Suprapubic skin (tissue), 4 donors: ENCODE results near the gene PLCB1. TPM values are rescaled to one million over a fixed set of nuclear protein-coding genes. Genes with fewer than 3 reads are reported as not detected.

ENCODE experiments used
- DNase-seq, 2 donors: peaks; one replicate each; pipeline ENCODE4 v3.0.0-alpha.2; 2019; ENCODE audit warnings: low spot score in 2 of 2
- H3K27ac ChIP-seq: fragments of 200-600 bp; sonication (generic); one replicate; pipeline ENCODE4 v1.5.1; 2019
- H3K27me3 ChIP-seq: fragments of 200-600 bp; sonication (generic); one replicate; pipeline ENCODE4 v1.5.1; 2019
- H3K36me3 ChIP-seq: fragments of 200-600 bp; sonication (generic); one replicate; pipeline ENCODE4 v1.5.1; 2019
- H3K4me1 ChIP-seq: fragments of 200-600 bp; sonication (generic); one replicate; pipeline ENCODE4 v1.5.1; 2019
- H3K4me3 ChIP-seq: fragments of 200-600 bp; sonication (generic); one replicate; pipeline ENCODE4 v1.5.1; 2019; ENCODE audit warnings: mild to moderate bottlenecking
- H3K9me3 ChIP-seq: fragments of 200-600 bp; sonication (generic); one replicate; pipeline ENCODE4 v1.5.1; 2019
- CTCF ChIP-seq, 2 donors: fragments of 200-600 bp in 1 of 2; fragments of 450-650 bp in 1 of 2; sonication (generic) in 1 of 2; IDR thresholded peaks; one replicate each; pipeline ENCODE4 v1.5.1; 2016 to 2019; ENCODE audit warnings: antibody characterized with exemption in 2 of 2, mild to moderate bottlenecking in 1 of 2, moderate library complexity in 1 of 2
- EP300 ChIP-seq: sonication (generic); formaldehyde crosslinking; IDR thresholded peaks from one replicate; pipeline ENCODE4 v1.6.1; 2017; ENCODE audit warnings: antibody characterized with exemption
- POLR2A ChIP-seq, 2 donors: fragments of 450-650 bp; IDR thresholded peaks; one replicate each; pipeline ENCODE4 v1.6.1; 2017; ENCODE audit warnings: antibody characterized with exemption in 2 of 2, mild to moderate bottlenecking in 2 of 2, moderate library complexity in 2 of 2
- POLR2AphosphoS5 ChIP-seq, 3 donors: sonication (generic); formaldehyde crosslinking; IDR thresholded peaks; one replicate each; pipeline ENCODE4 v1.6.1; 2017; ENCODE audit warnings: antibody characterized with exemption in 3 of 3
- WGBS: methylation state at CpG from one replicate; pipeline ENCODE4 v1.1.5; 2018; 5-methylcytosine and 5-hydroxymethylcytosine counted together
- total RNA-seq, 4 donors: library from RNA; depleted of rRNA; stranded (reverse); fragments of >200 nt; gene quantifications; one replicate each; pipeline ENCODE4 v1.1.0, GENCODE V29; 2016

Gene PLCB1
- total RNA-seq, 4 donors from 2014 or later = 3.9 to 15.6 (median 6.7) TPM

DNA sequence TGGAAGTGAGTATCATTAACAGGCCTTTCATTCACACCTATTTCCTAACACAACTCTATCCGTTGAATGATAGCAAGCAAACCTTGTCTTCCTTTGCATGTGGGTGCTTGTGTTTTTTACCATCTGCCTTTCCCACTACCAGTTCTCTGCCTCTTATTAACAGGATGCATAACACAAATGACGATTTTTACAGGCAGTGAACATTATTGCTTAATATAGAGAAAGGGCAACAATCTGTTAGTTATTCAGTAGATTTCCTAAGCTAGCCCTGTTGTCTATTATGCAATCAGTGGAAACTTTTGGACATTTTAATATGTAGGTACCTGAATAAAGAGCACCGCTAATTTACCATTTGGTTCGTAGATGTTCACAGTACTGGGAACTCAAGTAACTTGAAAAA is 588.0 kb downstream of the PLCB1 start:
- no peak for DNase-seq
- TF ChIP-seq POLR2AphosphoS5 (IDR thresholded peaks at IDR 0.05) = no peak
- TF ChIP-seq POLR2A (IDR thresholded peaks at IDR 0.05) = no peak
- no peak for TF ChIP-seq CTCF (IDR thresholded peaks at IDR 0.05)
- TF ChIP-seq EP300 = no peak
- Histone ChIP-seq H3K36me3 (no peaks in the 10 kb centered on the region), H3K4me3 (no peak overlapping the region), H3K4me1 (peaks cover 4% of the 10 kb centered on the region), H3K27me3 (no peaks in the 10 kb centered on the region), H3K9me3 (no peaks in the 10 kb centered on the region), H3K27ac (no peak overlapping the region)
- 41% methylated on average over 3 of the region's 4 CpGs for WGBS

DNA sequence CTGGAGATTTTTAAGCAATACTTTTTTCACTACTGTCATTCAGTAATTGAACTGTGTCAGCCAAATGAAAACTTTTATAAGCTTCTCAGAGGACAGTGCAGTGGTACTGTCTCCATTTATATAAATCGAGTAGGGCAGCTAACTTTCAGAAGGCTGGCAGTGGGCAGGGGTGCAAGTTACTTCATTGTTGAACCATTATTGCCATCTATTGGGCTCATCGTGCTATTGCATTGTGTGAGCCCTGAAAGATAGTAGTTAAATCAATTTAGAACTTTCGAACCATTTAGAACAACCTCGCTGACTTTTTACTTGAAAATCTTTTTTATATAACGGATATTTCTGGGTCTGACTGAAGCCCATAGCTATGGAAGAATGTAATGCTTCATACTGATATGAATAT is 589.0 kb downstream of the PLCB1 start:
- TF ChIP-seq POLR2AphosphoS5 (IDR thresholded peaks at IDR 0.05) (no peak), CTCF (IDR thresholded peaks at IDR 0.05) (peak; percentile 25 to 53), POLR2A (IDR thresholded peaks at IDR 0.05) (no peak), EP300 (no peak)
- peaks cover 4% of the 10 kb centered on the region for H3K4me1 ChIP-seq
- H3K27me3 ChIP-seq = no peaks in the 10 kb centered on the region
- WGBS = 23% methylated on average over 5 of the region's 5 CpGs
- no peak overlapping the region for H3K4me3 ChIP-seq
- H3K36me3 ChIP-seq = no peaks in the 10 kb centered on the region
- DNase-seq = no peak
- no peak overlapping the region for H3K27ac ChIP-seq
- no peaks in the 10 kb centered on the region for H3K9me3 ChIP-seq

DNA sequence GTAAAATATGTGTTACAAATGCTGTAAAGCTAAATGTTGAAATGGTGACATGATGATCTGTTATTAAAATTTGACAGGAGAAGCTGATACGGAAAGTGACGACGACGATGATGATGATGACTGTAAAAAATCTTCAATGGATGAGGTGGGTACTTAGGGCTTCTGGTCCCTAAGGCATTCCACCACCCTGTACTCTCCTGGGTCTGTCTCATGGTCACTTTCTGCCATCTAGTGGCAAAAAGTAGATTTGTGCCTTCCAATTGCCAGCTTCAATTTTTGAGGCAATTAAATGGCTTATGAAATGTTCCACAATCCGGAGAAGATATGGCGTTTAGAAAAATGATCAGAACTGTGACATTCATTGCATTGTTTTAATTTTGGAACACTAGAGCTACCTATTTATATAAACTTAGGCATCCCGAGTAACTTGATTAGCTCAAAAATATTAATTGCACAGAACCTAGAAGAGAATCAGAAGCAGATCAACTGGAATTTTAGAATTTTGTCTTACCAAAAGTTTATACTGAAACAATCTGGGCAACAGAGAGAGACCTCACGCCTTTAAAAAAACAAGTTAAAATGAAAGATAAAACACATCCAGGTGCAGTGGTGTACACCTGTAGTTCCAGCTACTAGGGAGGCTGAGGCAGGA is 590.3 kb downstream of the PLCB1 start:
- 26% methylated on average over 8 of the region's 8 CpGs for WGBS
- H3K27ac ChIP-seq = no peak overlapping the region
- DNase-seq = no peak
- peaks cover 4% of the 10 kb centered on the region for H3K4me1 ChIP-seq
- H3K36me3 ChIP-seq = no peaks in the 10 kb centered on the region
- H3K9me3 ChIP-seq = no peaks in the 10 kb centered on the region
- TF ChIP-seq POLR2A (IDR thresholded peaks at IDR 0.05) (no peak), CTCF (IDR thresholded peaks at IDR 0.05) (peak; percentile 41 to 46), POLR2AphosphoS5 (IDR thresholded peaks at IDR 0.05) (no peak)
- no peak overlapping the region for H3K4me3 ChIP-seq
- no peaks in the 10 kb centered on the region for H3K27me3 ChIP-seq

DNA sequence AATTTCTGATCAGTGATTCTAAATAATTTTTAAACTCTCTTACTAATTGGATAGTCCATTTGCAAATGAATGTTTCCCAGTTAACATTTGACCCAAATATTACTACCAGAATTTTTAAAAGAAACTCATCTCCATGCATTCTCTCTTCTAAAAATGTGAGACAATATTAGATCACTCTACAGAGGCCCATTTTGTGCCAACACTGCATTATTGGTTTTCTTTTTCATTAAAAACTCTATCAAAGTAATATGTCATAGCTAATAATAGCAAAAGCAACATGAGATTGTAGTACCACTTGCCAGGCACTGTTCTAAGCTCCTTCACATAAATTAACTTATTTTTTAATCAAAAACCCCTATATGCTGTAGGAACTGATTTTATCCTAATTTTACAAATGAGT is 591.2 kb downstream of the PLCB1 start:
- H3K4me1 ChIP-seq = peaks cover 4% of the 10 kb centered on the region
- H3K36me3 ChIP-seq = no peaks in the 10 kb centered on the region
- no peak overlapping the region for H3K27ac ChIP-seq
- H3K9me3 ChIP-seq = no peaks in the 10 kb centered on the region
- DNase-seq = no peak
- TF ChIP-seq CTCF (IDR thresholded peaks at IDR 0.05) = no peak
- TF ChIP-seq POLR2AphosphoS5 (IDR thresholded peaks at IDR 0.05) = no peak
- TF ChIP-seq POLR2A (IDR thresholded peaks at IDR 0.05) = no peak
- TF ChIP-seq EP300 = no peak
- H3K4me3 ChIP-seq = no peak overlapping the region
- H3K27me3 ChIP-seq = no peaks in the 10 kb centered on the region

- WGBS = 99% methylated on average over 2 of the region's 2 CpGs
- H3K27me3 ChIP-seq = no peaks in the 10 kb centered on the region
- H3K9me3 ChIP-seq = no peaks in the 10 kb centered on the region
- no peaks in the 10 kb centered on the region for H3K36me3 ChIP-seq
- no peak overlapping the region for H3K27ac ChIP-seq
- H3K4me3 ChIP-seq = no peak overlapping the region
- H3K4me1 ChIP-seq = peaks cover 4% of the 10 kb centered on the region
- no peak for DNase-seq
- no peak for TF ChIP-seq POLR2AphosphoS5 (IDR thresholded peaks at IDR 0.05)
- no peak for TF ChIP-seq EP300
- TF ChIP-seq CTCF (IDR thresholded peaks at IDR 0.05) = no peak
- no peak for TF ChIP-seq POLR2A (IDR thresholded peaks at IDR 0.05)
Observed at GRCh38 chr20:8724884-8725283, 592.8 kb downstream of the PLCB1 start.
